GM18909 (cell line): ENCODE measurements around the gene CRACDL.
"Not testable (repeated sequence)": the region's sequence is repeated elsewhere in the genome, so short reads cannot be mapped to it uniquely, and the experiment has no call there.

Experiments used
- ATAC-seq: cut with Tn5 transposase; IDR thresholded peaks from one replicate; pipeline ENCODE4 v1.9.1; 2021; ENCODE audit warnings: mild to moderate bottlenecking; ENCODE audit not compliant: unreplicated experiment, poor library complexity

The CRACDL gene

DNA sequence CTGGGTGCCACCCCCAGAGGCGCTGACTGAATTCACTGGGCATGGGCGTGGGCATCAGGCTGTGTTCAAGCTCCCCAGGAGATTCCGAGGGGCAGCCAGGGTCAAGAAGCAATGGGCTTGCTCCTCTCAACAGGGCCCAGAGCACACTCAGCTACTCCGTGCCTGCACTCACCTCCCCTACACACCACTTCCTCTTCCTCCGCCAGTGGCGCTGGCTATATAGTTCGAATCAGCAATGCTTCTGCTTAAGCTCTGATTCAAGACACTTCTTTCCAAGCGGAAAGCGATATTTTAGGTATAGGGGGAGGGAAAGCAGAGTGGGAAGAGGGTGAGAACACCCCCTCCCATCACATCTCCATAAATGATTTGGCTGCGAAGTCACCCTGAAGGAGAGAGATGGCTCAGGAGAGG lies 42.1 kb downstream of the CRACDL start:
- ATAC-seq: no peak

GRCh38 chr2:98892871-98893270 lies 43.2 kb downstream of the CRACDL start:
- ATAC-seq: no peak

DNA sequence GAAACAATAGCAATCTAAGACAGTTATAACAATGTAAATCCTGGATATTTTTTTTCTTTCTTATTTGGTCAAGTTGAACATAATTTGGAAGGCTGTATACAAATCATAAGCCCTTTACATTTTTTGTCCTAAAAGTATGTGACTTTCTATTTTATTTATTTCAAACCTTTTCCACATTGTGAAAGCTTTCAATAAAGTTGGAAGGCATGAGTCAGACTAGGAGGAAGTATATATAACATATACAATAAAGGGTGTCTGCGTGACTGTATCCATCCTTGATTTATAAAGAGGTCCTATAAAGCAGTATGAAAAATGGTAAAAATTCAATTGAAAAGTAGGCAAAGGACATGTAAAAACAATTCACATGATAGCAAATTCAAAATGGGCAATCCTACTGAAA lies 44.4 kb downstream of the CRACDL start:
- ATAC-seq: no peak

DNA sequence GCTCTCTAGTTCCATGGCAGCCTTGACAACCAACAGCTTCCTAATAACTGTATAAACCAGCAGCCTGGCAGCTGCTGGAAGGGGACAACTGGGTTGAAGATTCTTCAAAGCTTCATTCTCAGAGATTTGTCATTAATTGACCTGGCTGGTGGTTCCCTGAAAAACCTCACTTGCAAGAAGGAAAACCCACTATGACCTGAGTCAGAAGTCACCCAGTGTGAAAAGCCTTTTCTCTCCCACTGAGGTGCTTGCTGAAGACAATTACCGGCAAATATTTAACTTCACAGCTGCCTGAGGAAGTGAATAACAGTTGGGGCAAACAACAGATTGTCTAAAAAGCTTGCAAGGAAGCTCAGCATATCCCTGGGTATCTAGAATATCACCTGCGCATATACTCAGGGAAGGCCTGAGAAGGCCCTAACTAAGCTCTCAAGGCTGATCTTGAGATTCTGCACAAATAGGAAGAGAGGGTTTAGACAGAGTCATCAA lies 49.9 kb downstream of the CRACDL start:
- no peak for ATAC-seq

GRCh38 chr2:98884658-98885057 lies 51.4 kb downstream of the CRACDL start:
- no peak for ATAC-seq

DNA sequence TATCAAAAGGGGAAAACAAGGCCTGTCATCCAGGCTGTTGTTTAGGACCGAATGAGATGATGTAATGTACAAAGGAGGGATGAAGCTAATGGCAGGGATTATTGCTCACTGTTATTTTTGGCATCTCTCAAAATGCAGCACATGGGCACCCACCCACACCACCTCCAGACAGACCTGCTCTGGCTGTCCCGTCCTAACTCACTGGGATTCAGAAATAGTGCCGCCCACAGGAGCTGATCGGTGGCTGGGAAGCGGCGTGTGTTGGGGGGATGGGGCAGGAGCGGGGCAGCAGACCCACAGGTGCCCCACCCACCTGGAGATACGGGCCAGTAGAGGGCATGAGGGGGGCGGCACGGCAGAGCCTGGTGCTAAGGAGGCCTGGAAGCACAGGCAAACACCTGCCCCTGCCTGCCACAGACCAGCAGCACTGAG lies 52.2 kb downstream of the CRACDL start:
- ATAC-seq: no peak

DNA sequence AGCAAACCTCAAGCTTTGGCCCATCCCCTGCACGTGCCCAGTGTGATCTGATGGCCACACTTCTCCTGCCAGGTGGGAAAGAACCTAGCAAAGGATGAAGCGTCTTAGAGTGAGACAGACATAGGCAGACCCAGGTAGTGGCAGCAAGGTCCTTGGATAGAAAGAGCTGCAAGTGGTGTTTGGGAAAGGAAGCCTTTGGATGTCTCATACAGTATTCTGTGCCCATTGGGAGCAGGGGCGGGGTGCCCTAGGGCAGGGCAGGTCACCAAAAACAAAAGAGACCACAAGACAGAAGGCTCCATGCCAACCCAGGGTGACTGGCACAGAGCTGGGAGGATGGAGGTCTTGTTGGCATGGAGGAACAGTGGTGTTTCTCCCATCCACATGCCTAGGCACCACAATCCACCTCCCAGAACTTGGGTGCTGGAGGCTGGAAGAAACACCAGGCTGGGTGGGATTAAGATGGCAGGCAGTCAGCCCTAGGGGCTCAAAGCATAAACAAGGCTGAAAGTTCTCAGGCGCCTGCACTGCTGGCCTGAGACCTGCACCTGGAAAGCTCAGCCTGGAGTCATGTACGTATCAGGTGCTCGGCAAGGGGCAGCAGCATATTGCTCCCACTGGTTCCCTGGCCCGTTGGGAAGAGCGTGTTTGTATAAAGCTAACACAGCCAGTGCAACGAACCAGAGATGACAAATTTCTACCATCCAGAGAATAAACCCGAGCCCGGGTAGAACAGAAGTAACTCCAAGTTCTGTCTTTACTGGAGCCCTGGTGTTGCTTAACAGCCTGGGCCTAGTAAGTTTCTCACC lies 52.9 kb downstream of the CRACDL start:
- no peak for ATAC-seq

DNA sequence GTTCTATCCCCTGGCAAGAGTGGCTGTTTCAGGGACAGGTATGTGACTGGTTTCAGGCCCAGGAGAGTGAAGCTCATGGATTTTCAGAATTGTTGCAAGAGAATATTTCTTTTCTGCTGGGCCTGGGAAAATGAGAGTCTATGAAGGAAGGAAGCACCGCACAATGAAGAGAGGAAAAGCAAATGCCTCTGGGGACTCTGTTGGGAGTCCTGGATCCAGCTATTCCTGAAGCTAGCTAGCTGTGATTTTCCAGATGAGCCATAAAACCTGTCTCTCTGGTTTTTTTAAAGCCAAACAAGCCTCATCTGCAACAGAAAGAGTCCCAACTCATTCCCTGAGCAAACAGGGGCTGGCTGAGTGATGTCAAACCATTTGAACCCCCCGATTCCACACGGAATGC lies 53.7 kb downstream of the CRACDL start:
- ATAC-seq: no peak

DNA sequence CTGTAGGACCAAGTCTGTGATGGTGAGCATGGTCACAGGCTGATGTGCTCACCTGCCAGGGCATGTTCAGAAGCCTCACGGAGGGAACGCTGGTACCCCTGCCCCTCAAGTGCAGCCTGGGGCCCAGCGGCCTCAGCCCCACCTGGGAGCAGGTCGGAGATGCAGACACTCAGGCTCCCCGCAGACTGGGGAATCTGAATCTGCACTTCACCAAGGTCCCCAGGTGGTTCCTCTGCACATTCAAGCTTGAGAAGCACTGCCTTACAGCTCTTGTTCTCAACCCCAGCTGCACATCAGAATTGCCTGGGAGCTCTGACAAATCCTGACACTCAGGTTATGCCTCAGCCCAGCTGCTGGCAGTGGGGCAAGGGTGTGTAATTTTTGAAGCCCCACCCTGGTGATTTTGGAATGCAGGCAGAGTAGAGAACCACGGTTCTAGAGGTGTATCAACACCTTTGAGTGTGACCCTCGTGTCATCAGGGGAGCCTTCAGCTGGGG lies 54.8 kb downstream of the CRACDL start:
- no peak for ATAC-seq

DNA sequence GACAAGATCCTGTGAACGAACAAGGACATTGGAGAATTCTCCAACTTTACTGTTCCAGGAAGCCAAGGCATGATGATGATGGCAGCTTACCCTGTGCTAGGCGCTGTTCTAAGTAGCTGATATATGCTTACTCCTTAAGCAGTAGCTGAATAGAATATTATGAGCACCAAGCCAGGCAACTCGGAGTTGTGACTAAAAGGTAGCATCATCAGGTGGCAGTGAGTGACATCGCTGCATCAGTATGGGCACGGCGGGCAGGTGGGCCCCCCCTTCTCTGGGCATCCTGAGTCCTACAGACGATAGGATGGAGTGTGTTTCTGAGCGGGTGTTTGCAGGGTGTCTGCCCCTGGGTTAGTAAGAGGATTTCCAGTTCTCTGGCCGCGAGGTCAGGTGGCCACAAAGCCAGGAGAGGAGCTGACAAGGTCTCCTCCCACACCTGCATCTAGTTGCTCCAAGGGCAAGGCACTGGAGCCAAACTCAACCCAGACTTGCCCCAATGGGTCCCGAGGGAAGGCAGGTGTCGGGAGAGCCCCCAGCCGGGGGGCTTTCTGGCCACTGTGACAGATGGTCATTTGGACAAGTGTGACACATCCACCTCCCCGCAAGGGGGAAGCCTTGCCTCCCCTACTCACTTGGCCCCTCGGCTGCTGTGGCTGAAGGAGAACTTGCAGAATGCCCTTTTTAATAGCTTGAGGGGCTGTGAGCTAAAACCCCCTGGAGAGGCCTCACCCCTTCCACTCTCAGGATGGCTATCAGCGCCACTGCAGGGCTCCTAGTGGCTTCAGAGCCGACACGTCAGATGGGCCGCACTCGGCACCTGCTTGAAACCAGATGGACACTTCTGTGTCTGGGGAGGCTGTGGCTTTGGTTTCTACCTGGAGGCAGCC lies 55.5 kb downstream of the CRACDL start:
- no peak for ATAC-seq

GRCh38 chr2:98877658-98878057 lies 58.4 kb downstream of the CRACDL start:
- ATAC-seq: not testable (repeated sequence)

- ATAC-seq: no peak
These were observed 59.3 kb downstream of the CRACDL start for GRCh38 chr2:98876741-98877140.

DNA sequence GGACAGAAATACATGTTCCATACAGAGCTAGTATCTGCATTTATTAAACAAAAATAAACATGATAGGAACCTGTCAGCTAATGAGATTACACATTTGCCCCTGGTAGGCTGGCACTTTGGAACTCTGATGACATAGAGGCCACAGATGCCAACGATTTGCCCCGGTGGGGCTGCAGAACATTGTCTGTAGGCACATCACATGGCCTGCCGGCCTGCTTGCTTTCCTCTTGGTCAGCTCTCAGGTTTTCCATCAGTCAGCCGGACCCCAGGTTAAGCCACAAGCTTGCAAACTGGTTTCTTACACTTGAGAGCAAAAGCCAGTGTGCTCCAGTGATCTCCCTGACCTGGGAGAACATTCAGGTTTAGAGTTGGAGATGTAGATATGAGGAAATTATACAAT lies 60.3 kb downstream of the CRACDL start:
- no peak for ATAC-seq

DNA sequence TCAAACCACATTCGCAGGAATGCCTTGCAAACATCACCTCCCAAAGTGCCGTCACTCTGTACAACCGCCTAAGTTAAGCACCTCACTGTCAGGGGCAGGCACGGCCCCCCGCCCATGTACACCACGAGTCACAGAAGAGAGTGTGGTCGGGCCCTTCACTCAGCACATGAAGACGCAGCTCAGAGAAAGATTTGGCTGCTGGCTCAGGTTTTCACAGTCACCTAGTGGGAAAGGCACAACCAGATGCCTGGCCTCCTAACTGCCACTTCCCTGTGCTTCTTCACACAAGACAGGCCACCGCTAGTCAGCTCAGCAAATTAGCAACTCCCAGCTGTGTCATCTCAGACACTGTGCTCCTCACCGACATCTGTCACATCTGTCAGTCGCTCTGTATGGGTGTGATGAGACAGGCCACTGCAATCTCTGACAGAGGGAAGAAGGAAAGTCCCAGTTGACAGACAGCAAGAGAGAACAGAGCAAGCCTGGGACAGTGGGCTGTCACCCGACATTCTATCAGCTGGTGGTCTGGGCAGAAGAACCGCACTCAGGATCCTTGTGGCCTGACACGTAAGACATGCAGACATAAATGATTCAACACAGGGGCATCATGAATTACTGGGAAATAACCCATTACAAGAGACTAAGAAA lies 60.8 kb downstream of the CRACDL start:
- ATAC-seq: no peak

DNA sequence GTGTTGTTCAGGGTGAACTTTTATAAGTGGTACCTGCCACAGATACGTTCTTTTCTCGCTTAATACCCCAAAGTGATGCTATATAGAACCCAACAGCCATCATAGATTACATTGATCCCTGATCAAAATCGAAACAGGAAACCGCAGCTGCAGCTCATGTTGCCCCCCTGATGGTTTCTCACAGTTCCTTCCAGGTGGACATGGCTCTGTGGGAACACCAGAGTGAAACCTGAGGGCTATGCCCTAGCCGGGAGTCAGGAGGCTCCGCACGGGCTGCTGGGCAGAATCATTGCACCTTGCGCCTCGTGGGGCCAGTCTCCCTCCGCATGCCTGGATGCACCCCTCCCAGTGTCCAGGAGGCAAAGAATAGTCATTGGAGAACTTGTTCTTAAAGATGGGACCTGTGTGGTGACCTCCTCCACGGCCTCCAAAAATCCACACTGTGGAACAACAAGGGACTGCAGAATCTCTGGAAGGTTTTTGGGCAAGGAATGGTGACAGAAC lies 61.8 kb downstream of the CRACDL start:
- no peak for ATAC-seq

DNA sequence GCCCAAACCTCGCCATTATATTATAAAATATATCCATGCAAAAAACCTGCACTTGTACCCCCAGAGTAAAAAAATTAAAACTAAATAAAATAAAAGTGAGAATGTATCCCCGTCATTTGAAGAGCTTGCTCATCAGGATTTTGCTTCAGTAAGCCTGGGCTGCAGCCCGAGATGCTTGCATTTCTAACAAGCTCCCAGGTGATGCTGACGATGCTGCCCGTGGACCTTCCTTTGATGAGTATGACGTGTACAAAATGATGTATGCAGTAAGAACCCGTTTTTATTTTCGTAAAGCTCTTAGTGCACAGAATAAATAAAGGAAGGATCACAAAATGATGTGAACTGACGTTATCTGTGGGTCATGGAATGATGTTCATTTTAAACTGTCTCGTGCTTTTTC lies 63.5 kb downstream of the CRACDL start:
- ATAC-seq: no peak

DNA sequence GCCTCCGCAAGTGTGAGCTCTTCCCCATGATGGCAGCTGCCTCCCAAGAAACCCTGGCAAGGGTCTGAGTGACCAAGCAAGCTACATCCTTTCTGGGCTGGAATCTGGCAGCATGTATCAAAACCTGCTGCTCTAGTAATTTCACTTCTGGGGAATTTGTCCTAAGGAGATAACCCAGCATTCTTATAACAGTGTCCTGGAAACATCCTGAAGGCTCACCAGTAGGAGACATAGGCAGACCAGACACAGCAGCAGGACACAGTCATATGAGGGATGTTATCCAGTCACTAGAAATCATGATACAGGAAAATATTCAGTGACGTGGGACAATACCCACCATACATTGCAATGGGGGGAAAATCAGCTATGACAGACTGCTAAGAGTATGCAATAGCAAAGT lies 64.5 kb downstream of the CRACDL start:
- no peak for ATAC-seq

DNA sequence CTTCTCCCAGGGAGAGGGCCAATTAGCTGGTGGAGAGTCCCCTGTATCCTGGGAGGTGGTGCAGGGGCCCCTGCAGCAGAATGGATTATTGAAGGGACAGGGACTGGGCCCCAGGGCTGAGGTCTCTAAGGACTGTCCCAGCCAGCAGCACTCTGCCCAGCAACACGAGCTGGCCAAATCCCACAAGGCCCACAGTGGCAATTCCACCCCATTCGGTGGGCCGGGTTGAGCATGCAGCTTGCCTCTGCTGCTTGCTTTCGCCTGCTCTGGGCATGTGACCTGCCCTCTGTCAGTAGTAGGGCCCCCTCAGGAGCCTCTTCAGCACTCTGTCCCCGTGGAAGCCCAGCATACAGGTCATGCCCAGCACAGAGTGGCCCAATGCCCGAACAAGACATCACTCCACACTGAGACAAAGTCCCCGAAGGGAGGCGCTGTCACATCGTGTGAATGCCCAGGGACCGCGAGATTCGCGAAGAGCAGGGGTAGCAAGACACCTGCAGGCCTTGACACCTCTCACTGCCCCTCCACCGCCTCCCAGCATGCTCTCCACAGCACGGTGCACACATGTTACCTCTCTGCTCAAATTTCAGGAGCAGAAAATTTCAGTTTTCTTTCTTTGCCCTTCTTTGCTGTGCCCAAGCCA lies 65.4 kb downstream of the CRACDL start:
- no peak for ATAC-seq

GRCh38 chr2:98869870-98870269 lies 66.2 kb downstream of the CRACDL start:
- no peak for ATAC-seq

DNA sequence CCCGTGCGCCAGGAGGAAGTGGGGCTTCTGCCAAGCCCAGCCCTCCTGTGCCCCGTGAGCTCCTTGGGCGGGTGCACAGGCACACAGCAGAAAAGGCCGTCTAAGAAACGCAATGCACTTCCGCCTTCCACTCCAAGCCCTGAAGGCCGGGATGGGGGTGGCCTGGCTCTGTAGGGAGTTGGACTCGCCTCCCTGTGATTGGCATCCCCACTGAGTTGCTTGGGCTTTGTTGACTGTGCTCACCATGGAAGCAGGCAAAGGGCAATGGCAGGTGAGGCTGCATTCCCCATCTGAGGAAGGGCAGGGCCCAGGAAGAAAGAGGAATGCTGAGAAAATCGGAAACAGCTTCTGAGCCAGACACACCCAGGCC lies 66.8 kb downstream of the CRACDL start:
- ATAC-seq: no peak
